SK-N-SH (cell line): ENCODE data around the gene PHOSPHO1. TPM values are rescaled to one million over a fixed set of nuclear protein-coding genes. Genes with fewer than 3 reads are reported as not detected.

ENCODE experiments used
- CTCF ChIA-PET: fragments of 300-600, 350-600 bp; formaldehyde crosslinking; extraction: SDS; loops from one replicate; lab custom pipeline; 2021; lab: Yijun Ruan, JAX
- POLR2A ChIA-PET: fragments of 350-600 bp; sonication (Branson Sonifier 250); formaldehyde crosslinking; extraction: SDS; loops from one replicate; lab custom pipeline; 2020; ENCODE audit warnings: antibody characterized with exemption, inconsistent platforms; lab: Yijun Ruan, JAX
- DNase-seq: peaks from one replicate; pipeline ENCODE4 v3.0.0; 2012
- H2AFZ ChIP-seq: fragments of 200-600 bp; sonication (generic); 2 replicates; pipeline ENCODE4 v1.8.1; 2016; ENCODE audit warnings: antibody characterized with exemption, mild to moderate bottlenecking, low read depth
- H3F3A ChIP-seq: fragments of 200-600 bp; sonication (generic); replicated peaks from 2 replicates; pipeline ENCODE3; 2016; ENCODE audit warnings: antibody characterized with exemption, mild to moderate bottlenecking; ENCODE audit not compliant: insufficient read depth
- H3K27ac ChIP-seq, 2 experiments: fragments of 200-500 bp in 1 of 2; fragments of 200-600 bp in 1 of 2; sonication (Bioruptor generic) in 1 of 2; sonication (generic), shearing (Covaris generic) in 1 of 2; 2 replicates each; pipeline versions ENCODE4 v1.5.1 to v1.6.1; 2014 to 2016; ENCODE audit warnings: low read depth in 2 of 2, inconsistent platforms in 1 of 2, low read length in 1 of 2, mild to moderate bottlenecking in 1 of 2, mixed read lengths in 1 of 2
- H3K27me3 ChIP-seq: fragments of 200-600 bp; sonication (generic), shearing (Covaris generic); 2 replicates; pipeline ENCODE4 v1.6.1; 2016; ENCODE audit warnings: mixed run types; ENCODE audit not compliant: insufficient read depth
- H3K36me3 ChIP-seq, 2 experiments: fragments of 200-500 bp in 1 of 2; fragments of 200-600 bp in 1 of 2; sonication (Bioruptor generic) in 1 of 2; sonication (generic) in 1 of 2; replicated peaks in 1 of 2; 2 replicates each; pipeline versions ENCODE3 to v1.5.1; 2014 to 2016; ENCODE audit warnings: low read length in 1 of 2, mild to moderate bottlenecking in 1 of 2; ENCODE audit not compliant: insufficient read depth in 2 of 2, control insufficient read depth in 1 of 2
- H3K4me1 ChIP-seq, 2 experiments: fragments of 200-500 bp in 1 of 2; fragments of 200-600 bp in 1 of 2; sonication (Bioruptor generic) in 1 of 2; sonication (generic), shearing (Covaris generic) in 1 of 2; 2 replicates each; pipeline versions ENCODE4 v1.5.1 to v1.6.1; 2014 to 2016; ENCODE audit warnings: low read depth in 1 of 2, low read length in 1 of 2, mixed run types in 1 of 2; ENCODE audit not compliant: insufficient read depth in 2 of 2, control insufficient read depth in 1 of 2
- H3K4me2 ChIP-seq: fragments of 200-600 bp; sonication (generic), shearing (Covaris generic); 2 replicates; pipeline ENCODE4 v1.6.1; 2017; ENCODE audit warnings: mixed run types
- H3K4me3 ChIP-seq, 2 experiments: fragments of 200-500 bp in 1 of 2; fragments of 200-600 bp in 1 of 2; sonication (Bioruptor generic) in 1 of 2; sonication (generic), shearing (Covaris generic) in 1 of 2; 2 replicates each; pipeline versions ENCODE4 v1.5.1 to v1.8.1; 2014 to 2016; ENCODE audit warnings: low read depth in 2 of 2, inconsistent platforms in 1 of 2, low read length in 1 of 2, mild to moderate bottlenecking in 1 of 2, mixed read lengths in 1 of 2, moderate library complexity in 1 of 2
- H3K79me2 ChIP-seq: fragments of 200-600 bp; sonication (generic); 2 replicates; pipeline ENCODE4 v1.8.1; 2017; ENCODE audit warnings: mild to moderate bottlenecking; ENCODE audit not compliant: insufficient read depth
- H3K9ac ChIP-seq: fragments of 200-600 bp; sonication (generic); 2 replicates; pipeline ENCODE4 v1.6.1; 2017; ENCODE audit warnings: mixed run types
- H3K9me2 ChIP-seq: fragments of 200-600 bp; sonication (generic); 2 replicates; pipeline ENCODE4 v1.6.1; 2017; ENCODE audit warnings: mixed run types
- H3K9me3 ChIP-seq: fragments of 200-600 bp; sonication (generic); 2 replicates; pipeline ENCODE4 v1.6.1; 2017; ENCODE audit warnings: mixed run types, mild to moderate bottlenecking, moderate library complexity
- H4K20me1 ChIP-seq: fragments of 200-600 bp; sonication (generic); 2 replicates; pipeline ENCODE4 v1.6.1; 2017; ENCODE audit warnings: mild to moderate bottlenecking, mixed run types; ENCODE audit not compliant: insufficient read depth
- CHD2 ChIP-seq: fragments of 150-350 bp; IDR thresholded peaks from 2 replicates; pipeline ENCODE4 v1.6.1; 2018; ENCODE audit warnings: low read length; ENCODE audit not compliant: partially characterized antibody
- EZH2phosphoT487 ChIP-seq: fragments of 200-600 bp; sonication (generic); IDR thresholded peaks from 2 replicates; pipeline ENCODE4 v1.6.1; 2017; ENCODE audit warnings: low read depth, mixed run types, mild to moderate bottlenecking, antibody characterized with exemption, moderate library complexity, borderline replicate concordance
- FOXM1 ChIP-seq: IDR thresholded peaks from 2 replicates; pipeline ENCODE4 v1.4.0; 2012; ENCODE audit warnings: low read depth, mild to moderate bottlenecking
- GABPA ChIP-seq: IDR thresholded peaks from 2 replicates; pipeline ENCODE4 v1.4.0; 2012; ENCODE audit warnings: low read depth, mild to moderate bottlenecking
- GATA2 ChIP-seq: sonication (generic); formaldehyde crosslinking; IDR thresholded peaks from 2 replicates; pipeline ENCODE4 v1.5.0; 2020; ENCODE audit warnings: mild to moderate bottlenecking, missing genetic modification reagents
- MXI1 ChIP-seq: IDR thresholded peaks from 2 replicates; pipeline ENCODE4 v1.6.1; 2012; ENCODE audit warnings: mild to moderate bottlenecking, low read depth, low read length, improper control_type of control experiment
- NFIC ChIP-seq: IDR thresholded peaks from 2 replicates; pipeline ENCODE4 v1.4.0; 2012; ENCODE audit warnings: borderline replicate concordance
- NRF1 ChIP-seq: IDR thresholded peaks from 2 replicates; pipeline ENCODE4 v1.6.1; 2012; ENCODE audit warnings: low read depth, mild to moderate bottlenecking, low read length
- RCOR1 ChIP-seq: fragments of 150-350 bp; IDR thresholded peaks from 2 replicates; pipeline ENCODE4 v1.6.1; 2017; ENCODE audit warnings: antibody characterized with exemption, low read length
- SMC3 ChIP-seq: IDR thresholded peaks from 2 replicates; pipeline ENCODE4 v1.6.1; 2012; ENCODE audit warnings: low read depth, low read length, improper control_type of control experiment
- TAF1 ChIP-seq: IDR thresholded peaks from 2 replicates; pipeline ENCODE4 v1.6.1; 2012; ENCODE audit warnings: low read depth, mild to moderate bottlenecking, low read length, moderate library complexity, borderline replicate concordance
- TCF12 ChIP-seq: IDR thresholded peaks from 2 replicates; pipeline ENCODE4 v1.4.0; 2012
- TEAD4 ChIP-seq: IDR thresholded peaks from 2 replicates; pipeline ENCODE4 v1.4.0; 2012; ENCODE audit warnings: mild to moderate bottlenecking, borderline replicate concordance; ENCODE audit not compliant: insufficient read depth
- WGBS: methylation state at CpG from one replicate; pipeline ENCODE4 v1.1.6; 2017; ENCODE audit warnings: low lambda C conversion rate; 5-methylcytosine and 5-hydroxymethylcytosine counted together
- polyA plus RNA-seq, 3 experiments: library from polyadenylated mRNA; depleted of rRNA; stranded (reverse); fragments of >200 nt; gene quantifications; 2 replicates each; pipeline ENCODE4 v1.2.3, GENCODE V29; 2012
- TF ChIP-seq, protein P1 (sequence below): IDR thresholded peaks from 2 replicates; pipeline ENCODE4 v1.6.1; 2012; ENCODE audit warnings: mild to moderate bottlenecking, low read depth, low read length, moderate library complexity
- TF ChIP-seq, protein P2 (sequence below): fragments of 150-350 bp; IDR thresholded peaks from 2 replicates; pipeline ENCODE4 v1.6.1; 2016; ENCODE audit warnings: mild to moderate bottlenecking, low read depth, low read length

The PHOSPHO1 gene
- polyA plus RNA-seq, 1 of the 3 experiments (the other 2 are of a cell fraction): not detected

DNA sequence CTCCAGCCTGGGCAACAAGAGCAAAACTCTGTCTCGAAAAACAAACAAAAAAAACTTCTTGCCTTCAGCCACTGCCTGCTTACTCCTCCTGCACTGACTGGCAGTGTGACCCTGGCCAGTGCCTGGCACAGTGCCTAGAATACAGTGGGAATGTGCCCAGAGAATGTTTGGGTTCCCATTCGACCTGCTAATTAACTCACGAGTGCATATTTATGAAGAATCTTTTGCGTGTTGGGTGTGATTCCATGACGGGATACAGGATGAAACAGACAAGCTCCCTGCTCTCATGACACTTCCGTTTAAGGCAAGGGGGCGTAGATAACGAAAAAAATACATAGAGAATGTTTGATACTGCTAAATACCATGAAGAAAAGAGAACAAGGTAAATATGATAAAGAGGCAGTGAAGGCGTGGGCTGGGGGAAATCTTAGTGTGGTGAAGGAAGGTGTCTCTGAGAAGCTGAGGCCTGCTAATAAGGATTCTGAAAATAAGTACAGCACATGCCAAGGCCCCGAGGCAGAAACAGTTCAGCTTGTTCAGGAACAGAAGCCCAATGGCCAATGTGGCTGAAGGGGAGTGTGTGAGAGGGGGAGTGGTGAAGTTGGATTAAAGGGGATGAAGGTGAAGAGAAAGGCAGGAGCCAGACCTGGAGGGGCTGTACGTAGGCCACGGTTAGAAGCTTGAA lies 15.8 kb downstream of the PHOSPHO1 start:
- no peaks in the 10 kb centered on the region for H3K27me3 ChIP-seq
- H3K9ac ChIP-seq: no peak overlapping the region
- H3K27ac ChIP-seq: no peak overlapping the region
- no peak overlapping the region for H3K4me3 ChIP-seq
- H3K79me2 ChIP-seq: no peaks in the 10 kb centered on the region
- peak; percentile 29 for DNase-seq
- no peaks in the 10 kb centered on the region for H3K9me3 ChIP-seq
- no peak overlapping the region for H3K4me2 ChIP-seq
- no peaks in the 10 kb centered on the region for H3K9me2 ChIP-seq
- 58% methylated on average over 12 of the region's 12 CpGs for WGBS
- ChIA-PET POLR2A (no interaction called here), CTCF (interaction anchor here (1.1 to 9.5 kb wide), 4 partner anchors 8 to 76 kb away, joined by 4 to 105 read pairs (median 5); partner anchors contain the start of gene PHOSPHO1)
- peaks cover 0 to 8% of the 10 kb centered on the region in 2 experiments; a peak in 3 of 4 replicates for H3K4me1 ChIP-seq
- H4K20me1 ChIP-seq: no peaks in the 10 kb centered on the region
- H3F3A ChIP-seq: peaks cover 10% of the 10 kb centered on the region
- H3K36me3 ChIP-seq: no peaks in the 10 kb centered on the region
- H2AFZ ChIP-seq: no peak overlapping the region
- TF ChIP-seq SMC3: no peak
- peak; percentile 32; the same call in 1 of the 2 replicates for TF ChIP-seq NFIC

DNA sequence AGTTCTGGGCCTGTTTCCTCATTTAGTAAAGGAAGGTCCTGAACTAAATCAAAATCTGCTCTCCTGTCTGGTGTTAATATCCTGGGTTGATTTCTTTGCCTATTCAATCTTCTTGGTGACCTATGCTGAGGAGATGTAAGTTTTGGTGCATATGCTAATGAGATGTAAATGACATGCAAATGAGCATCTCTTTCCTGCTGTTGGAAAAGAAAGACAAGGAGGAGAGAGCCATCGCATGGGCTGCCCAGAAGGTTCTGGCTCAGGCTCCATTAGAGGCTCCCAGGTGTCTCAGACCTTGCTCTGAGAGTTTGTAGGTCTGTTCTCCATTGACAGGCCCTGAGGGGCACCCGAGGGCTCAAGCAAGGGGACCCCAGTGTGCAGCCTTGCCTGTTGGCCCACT lies 16.7 kb downstream of the PHOSPHO1 start:
- no peak for DNase-seq
- no peak overlapping the region for H3K4me2 ChIP-seq
- H2AFZ ChIP-seq: no peak overlapping the region
- H3K79me2 ChIP-seq: no peaks in the 10 kb centered on the region
- H4K20me1 ChIP-seq: no peaks in the 10 kb centered on the region
- peaks cover 10% of the 10 kb centered on the region for H3F3A ChIP-seq
- no peaks in the 10 kb centered on the region for H3K9me3 ChIP-seq
- no peaks in the 10 kb centered on the region for H3K9me2 ChIP-seq
- H3K4me3 ChIP-seq: no peak overlapping the region
- H3K9ac ChIP-seq: no peak overlapping the region
- H3K36me3 ChIP-seq: no peaks in the 10 kb centered on the region
- ChIA-PET CTCF (interaction anchor here (1.6 to 9.5 kb wide), 2 partner anchors 9 to 13 kb away, joined by 5 to 105 read pairs; partner anchors contain the start of gene PHOSPHO1), POLR2A (no interaction called here)
- no peak for TF ChIP-seq TAF1
- TF ChIP-seq CHD2: no peak
- no peak for TF ChIP-seq EZH2phosphoT487
- no peak for TF ChIP-seq SMC3
- TF ChIP-seq FOXM1: no peak
- TF ChIP-seq NFIC: no peak
- TF ChIP-seq RCOR1: no peak
- no peak for TF ChIP-seq MXI1
- no peak for TF ChIP-seq TCF12
- TF ChIP-seq, protein P1, sequence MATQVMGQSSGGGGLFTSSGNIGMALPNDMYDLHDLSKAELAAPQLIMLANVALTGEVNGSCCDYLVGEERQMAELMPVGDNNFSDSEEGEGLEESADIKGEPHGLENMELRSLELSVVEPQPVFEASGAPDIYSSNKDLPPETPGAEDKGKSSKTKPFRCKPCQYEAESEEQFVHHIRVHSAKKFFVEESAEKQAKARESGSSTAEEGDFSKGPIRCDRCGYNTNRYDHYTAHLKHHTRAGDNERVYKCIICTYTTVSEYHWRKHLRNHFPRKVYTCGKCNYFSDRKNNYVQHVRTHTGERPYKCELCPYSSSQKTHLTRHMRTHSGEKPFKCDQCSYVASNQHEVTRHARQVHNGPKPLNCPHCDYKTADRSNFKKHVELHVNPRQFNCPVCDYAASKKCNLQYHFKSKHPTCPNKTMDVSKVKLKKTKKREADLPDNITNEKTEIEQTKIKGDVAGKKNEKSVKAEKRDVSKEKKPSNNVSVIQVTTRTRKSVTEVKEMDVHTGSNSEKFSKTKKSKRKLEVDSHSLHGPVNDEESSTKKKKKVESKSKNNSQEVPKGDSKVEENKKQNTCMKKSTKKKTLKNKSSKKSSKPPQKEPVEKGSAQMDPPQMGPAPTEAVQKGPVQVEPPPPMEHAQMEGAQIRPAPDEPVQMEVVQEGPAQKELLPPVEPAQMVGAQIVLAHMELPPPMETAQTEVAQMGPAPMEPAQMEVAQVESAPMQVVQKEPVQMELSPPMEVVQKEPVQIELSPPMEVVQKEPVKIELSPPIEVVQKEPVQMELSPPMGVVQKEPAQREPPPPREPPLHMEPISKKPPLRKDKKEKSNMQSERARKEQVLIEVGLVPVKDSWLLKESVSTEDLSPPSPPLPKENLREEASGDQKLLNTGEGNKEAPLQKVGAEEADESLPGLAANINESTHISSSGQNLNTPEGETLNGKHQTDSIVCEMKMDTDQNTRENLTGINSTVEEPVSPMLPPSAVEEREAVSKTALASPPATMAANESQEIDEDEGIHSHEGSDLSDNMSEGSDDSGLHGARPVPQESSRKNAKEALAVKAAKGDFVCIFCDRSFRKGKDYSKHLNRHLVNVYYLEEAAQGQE: no peak
- TF ChIP-seq, protein P2, sequence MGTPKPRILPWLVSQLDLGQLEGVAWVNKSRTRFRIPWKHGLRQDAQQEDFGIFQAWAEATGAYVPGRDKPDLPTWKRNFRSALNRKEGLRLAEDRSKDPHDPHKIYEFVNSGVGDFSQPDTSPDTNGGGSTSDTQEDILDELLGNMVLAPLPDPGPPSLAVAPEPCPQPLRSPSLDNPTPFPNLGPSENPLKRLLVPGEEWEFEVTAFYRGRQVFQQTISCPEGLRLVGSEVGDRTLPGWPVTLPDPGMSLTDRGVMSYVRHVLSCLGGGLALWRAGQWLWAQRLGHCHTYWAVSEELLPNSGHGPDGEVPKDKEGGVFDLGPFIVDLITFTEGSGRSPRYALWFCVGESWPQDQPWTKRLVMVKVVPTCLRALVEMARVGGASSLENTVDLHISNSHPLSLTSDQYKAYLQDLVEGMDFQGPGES: no peak
- TF ChIP-seq TEAD4: no peak
- TF ChIP-seq GABPA: no peak
- no peak for TF ChIP-seq GATA2 (CRISPR knock-in tag)
- TF ChIP-seq NRF1: no peak
- no peaks in the 10 kb centered on the region for H3K27me3 ChIP-seq
- no peak overlapping the region for H3K27ac ChIP-seq
- 53% methylated on average over 2 of the region's 2 CpGs for WGBS
- H3K4me1 ChIP-seq: peaks cover 0 to 18% of the 10 kb centered on the region in 2 experiments; a peak in 3 of 4 replicates
